Vagina (tissue), 2 donors: ENCODE results near the gene IFT52. TPM values are rescaled to one million over a fixed set of nuclear protein-coding genes. Genes with fewer than 3 reads are reported as not detected.

ENCODE experiments used
- DNase-seq, 2 donors: peaks; one replicate each; pipeline ENCODE4 v3.0.0-alpha.2; 2017; ENCODE audit errors: extremely low spot score in 2 of 2
- H3K27ac ChIP-seq: fragments of 200-600 bp; sonication (generic); one replicate; pipeline ENCODE4 v1.5.1; 2019
- H3K27me3 ChIP-seq: fragments of 200-600 bp; sonication (generic); one replicate; pipeline ENCODE4 v1.5.1; 2019
- H3K36me3 ChIP-seq, 2 donors: fragments of 200-600 bp; sonication (generic); one replicate each; pipeline ENCODE4 v1.5.1; 2017 to 2019
- H3K4me1 ChIP-seq: fragments of 200-600 bp; sonication (generic); one replicate; pipeline ENCODE4 v1.5.1; 2019
- H3K4me3 ChIP-seq, 2 donors: fragments of 200-600 bp; sonication (generic); 1 replicate in 1 of 2; 2 replicates in 1 of 2; pipeline ENCODE4 v1.5.1; 2016 to 2019
- H3K9me3 ChIP-seq: fragments of 200-600 bp; sonication (generic); one replicate; pipeline ENCODE4 v1.5.1; 2019
- POLR2A ChIP-seq, 2 donors: fragments of 450-650 bp; IDR thresholded peaks; one replicate each; pipeline ENCODE4 v1.6.1; 2017; ENCODE audit warnings: antibody characterized with exemption in 2 of 2, mild to moderate bottlenecking in 2 of 2, moderate library complexity in 2 of 2
- POLR2AphosphoS5 ChIP-seq, 2 donors: sonication (generic); formaldehyde crosslinking; IDR thresholded peaks; one replicate each; pipeline ENCODE4 v1.9.0; 2017; ENCODE audit warnings: antibody characterized with exemption in 2 of 2, mild to moderate bottlenecking in 2 of 2, low read depth in 1 of 2; ENCODE audit not compliant: insufficient read depth in 1 of 2
- intact Hi-C: fragments of 100-400 bp; cut with DNase I; formaldehyde crosslinking; loops from one replicate; pipeline ENCODE4 v1.15.1; 2023
- total RNA-seq: library from RNA; depleted of rRNA; stranded (reverse); fragments of >200 nt; gene quantifications from one replicate; pipeline ENCODE4 v1.2.3, GENCODE V29; 2016
- TF ChIP-seq, protein P1 (sequence below), 3 experiments: fragments of 450-650 bp in 2 of 3; fragments of 200-600 bp in 1 of 3; sonication (generic) in 1 of 3; IDR thresholded peaks; one replicate each; pipeline ENCODE4 v1.5.1; 2017 to 2019; ENCODE audit warnings: antibody characterized with exemption in 3 of 3, mild to moderate bottlenecking in 2 of 3, moderate library complexity in 2 of 3

The IFT52 gene
- total RNA-seq, 1 donor from 2014 or later, result 28.0 TPM

DNA sequence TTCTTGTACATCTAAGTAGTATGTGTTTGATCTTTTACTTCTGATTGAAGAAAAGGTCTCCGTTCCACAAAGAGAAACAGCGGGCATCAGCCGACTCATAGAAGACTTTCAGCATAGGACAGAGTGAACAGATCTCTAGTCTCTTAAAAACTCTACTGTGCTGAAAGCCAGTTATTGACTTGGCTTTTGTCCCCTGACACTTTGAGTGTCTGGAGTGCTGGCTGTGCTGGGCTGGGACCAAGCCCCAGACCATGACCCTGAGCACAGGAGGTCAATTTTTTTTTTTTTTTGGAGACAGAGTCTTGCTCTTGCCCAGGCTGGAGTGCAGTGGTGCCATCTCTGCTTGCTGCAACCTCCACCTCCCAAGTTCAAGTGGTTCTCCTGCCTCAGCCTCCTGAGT is 104.0 kb downstream of the IFT52 start:
- Histone ChIP-seq H3K27ac (no peak overlapping the region), H3K27me3 (no peaks in the 10 kb centered on the region), H3K4me1 (no peaks in the 10 kb centered on the region), H3K36me3 (no peaks in the 10 kb centered on the region), H3K4me3 (no peak overlapping the region), H3K9me3 (no peaks in the 10 kb centered on the region)
- DNase-seq, result no peak
- intact Hi-C loops, result no loop called here
- TF ChIP-seq POLR2AphosphoS5 (IDR thresholded peaks at IDR 0.05; ENCODE audit: insufficient read depth in 1 of 2, low read depth in 1 of 2) (no peak), POLR2A (IDR thresholded peaks at IDR 0.05) (no peak)
- TF ChIP-seq, protein P1, sequence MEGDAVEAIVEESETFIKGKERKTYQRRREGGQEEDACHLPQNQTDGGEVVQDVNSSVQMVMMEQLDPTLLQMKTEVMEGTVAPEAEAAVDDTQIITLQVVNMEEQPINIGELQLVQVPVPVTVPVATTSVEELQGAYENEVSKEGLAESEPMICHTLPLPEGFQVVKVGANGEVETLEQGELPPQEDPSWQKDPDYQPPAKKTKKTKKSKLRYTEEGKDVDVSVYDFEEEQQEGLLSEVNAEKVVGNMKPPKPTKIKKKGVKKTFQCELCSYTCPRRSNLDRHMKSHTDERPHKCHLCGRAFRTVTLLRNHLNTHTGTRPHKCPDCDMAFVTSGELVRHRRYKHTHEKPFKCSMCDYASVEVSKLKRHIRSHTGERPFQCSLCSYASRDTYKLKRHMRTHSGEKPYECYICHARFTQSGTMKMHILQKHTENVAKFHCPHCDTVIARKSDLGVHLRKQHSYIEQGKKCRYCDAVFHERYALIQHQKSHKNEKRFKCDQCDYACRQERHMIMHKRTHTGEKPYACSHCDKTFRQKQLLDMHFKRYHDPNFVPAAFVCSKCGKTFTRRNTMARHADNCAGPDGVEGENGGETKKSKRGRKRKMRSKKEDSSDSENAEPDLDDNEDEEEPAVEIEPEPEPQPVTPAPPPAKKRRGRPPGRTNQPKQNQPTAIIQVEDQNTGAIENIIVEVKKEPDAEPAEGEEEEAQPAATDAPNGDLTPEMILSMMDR (IDR thresholded peaks at IDR 0.05), result no peak

GRCh38 chr20:43695571-43695970 is 104.8 kb downstream of the IFT52 start:
- H3K4me3 ChIP-seq, result no peak overlapping the region
- no peaks in the 10 kb centered on the region for H3K36me3 ChIP-seq
- H3K4me1 ChIP-seq, result no peaks in the 10 kb centered on the region
- intact Hi-C loops, result no loop called here
- TF ChIP-seq, protein P1 (IDR thresholded peaks at IDR 0.05), result no peak
- TF ChIP-seq POLR2A (IDR thresholded peaks at IDR 0.05) (no peak), POLR2AphosphoS5 (IDR thresholded peaks at IDR 0.05; ENCODE audit: insufficient read depth in 1 of 2, low read depth in 1 of 2) (no peak)
- no peak overlapping the region for H3K27ac ChIP-seq
- no peak for DNase-seq
- H3K9me3 ChIP-seq, result no peaks in the 10 kb centered on the region
- H3K27me3 ChIP-seq, result no peaks in the 10 kb centered on the region

Other genes starting within 250 kb of the IFT52 start
- gene SRSF6, start 133.0 kb upstream of the IFT52 start, total RNA-seq, result 112 TPM
- gene L3MBTL1, start 83.2 kb upstream of the IFT52 start, total RNA-seq, result 20.9 TPM
- gene SGK2, start 31.9 kb upstream of the IFT52 start, total RNA-seq, result 5.4 TPM
- gene MYBL2, start 76.2 kb downstream of the IFT52 start, total RNA-seq, result 1.7 TPM
- gene GTSF1L, start 136.1 kb downstream of the IFT52 start, total RNA-seq, result not detected